ENCODE results near the gene CDYL2. TPM values are rescaled to one million over a fixed set of nuclear protein-coding genes. Genes with fewer than 3 reads are reported as not detected.
A peak's percentile ranks its signal among the peaks of the same experiment; 100 is the strongest.

The CDYL2 gene
- total and polyA plus RNA-seq, 2 experiments from 2014 or later, result 0.74 to 0.95 TPM

- no peak for TF ChIP-seq CTCF (IDR thresholded peaks at IDR 0.05; ENCODE audit: low read depth, low read length)
Observed at GRCh38 chr16:80691111-80691741, 113.2 kb downstream of the CDYL2 start.

GRCh38 chr16:80689487-80689886 lies 114.9 kb downstream of the CDYL2 start:
- Histone ChIP-seq H3K9me3 (ENCODE audit: low read depth) (no peaks in the 10 kb centered on the region), H3K4me1 (ENCODE audit: low read depth) (no peaks in the 10 kb centered on the region), H3K4me3 (no peak overlapping the region), H3K36me3 (no peaks in the 10 kb centered on the region), H3K27me3 (no peaks in the 10 kb centered on the region), H3K27ac (no peak overlapping the region)
- no peak for TF ChIP-seq CTCF (IDR thresholded peaks at IDR 0.05; ENCODE audit: low read depth, low read length)
- no peak for DNase-seq (ENCODE audit: low read depth in 1 of 2, low spot score in 1 of 2)

More at GRCh38 chr16:80691111-80691741, 113.2 kb downstream of the CDYL2 start:
- Histone ChIP-seq H3K4me1 (ENCODE audit: low read depth) (no peaks in the 10 kb centered on the region), H3K4me3 (no peak overlapping the region), H3K9me3 (ENCODE audit: low read depth) (no peaks in the 10 kb centered on the region), H3K36me3 (no peaks in the 10 kb centered on the region), H3K27me3 (no peaks in the 10 kb centered on the region), H3K27ac (no peak overlapping the region)
- no peak for DNase-seq (ENCODE audit: low read depth in 1 of 2, low spot score in 1 of 2)

GRCh38 chr16:80687606-80688005 lies 116.8 kb downstream of the CDYL2 start:
- TF ChIP-seq CTCF (IDR thresholded peaks at IDR 0.05; ENCODE audit: low read depth, low read length), result no peak
- peak in 1 of 2 donors; percentile 62 for DNase-seq (ENCODE audit: low read depth in 1 of 2, low spot score in 1 of 2)
- Histone ChIP-seq H3K27me3 (no peaks in the 10 kb centered on the region), H3K4me1 (ENCODE audit: low read depth) (no peaks in the 10 kb centered on the region), H3K4me3 (no peak overlapping the region), H3K27ac (no peak overlapping the region), H3K9me3 (ENCODE audit: low read depth) (no peaks in the 10 kb centered on the region), H3K36me3 (no peaks in the 10 kb centered on the region)

GRCh38 chr16:80684906-80685305 lies 119.5 kb downstream of the CDYL2 start:
- H3K4me3 ChIP-seq, result no peak overlapping the region
- no peaks in the 10 kb centered on the region for H3K27me3 ChIP-seq
- no peak for DNase-seq (ENCODE audit: low read depth in 1 of 2, low spot score in 1 of 2)
- H3K36me3 ChIP-seq, result no peaks in the 10 kb centered on the region
- no peak overlapping the region for H3K27ac ChIP-seq
- no peaks in the 10 kb centered on the region for H3K9me3 ChIP-seq (ENCODE audit: low read depth)
- H3K4me1 ChIP-seq (ENCODE audit: low read depth), result no peaks in the 10 kb centered on the region
- TF ChIP-seq CTCF (IDR thresholded peaks at IDR 0.05; ENCODE audit: low read depth, low read length), result no peak

GRCh38 chr16:80684136-80684765 lies 120.1 kb downstream of the CDYL2 start:
- Histone ChIP-seq H3K4me1 (ENCODE audit: low read depth) (no peaks in the 10 kb centered on the region), H3K27ac (no peak overlapping the region), H3K9me3 (ENCODE audit: low read depth) (no peaks in the 10 kb centered on the region)

More at GRCh38 chr16:80684136-80684765, 120.1 kb downstream of the CDYL2 start:
- DNase-seq (ENCODE audit: low read depth in 1 of 2, low spot score in 1 of 2), result no peak
- Histone ChIP-seq H3K4me3 (no peak overlapping the region), H3K27me3 (no peaks in the 10 kb centered on the region), H3K36me3 (no peaks in the 10 kb centered on the region)
- no peak for TF ChIP-seq CTCF (IDR thresholded peaks at IDR 0.05; ENCODE audit: low read depth, low read length)

All from cardiac muscle cell (in vitro differentiated cells and primary cell).